Measurements from ENCODE around the gene SMCHD1. TPM values are rescaled to one million over a fixed set of nuclear protein-coding genes. Genes with fewer than 3 reads are reported as not detected.

SMCHD1 gene
- total and polyA plus RNA-seq, 10 of the 15 experiments (the other 5 are each of a cell fraction or from before 2014, with no cell fraction given), result 6.0 to 110 (median 48.0) TPM

- Histone ChIP-seq H3K4me1 (ENCODE audit: control insufficient read depth, insufficient read depth, low read length) (no peaks in the 10 kb centered on the region), H3K9ac (ENCODE audit: control insufficient read depth, insufficient read depth, low read length) (no peak overlapping the region), H3K27me3 (replicated peaks in 1 of 2; ENCODE audit: control insufficient read depth in 2 of 2, insufficient read depth in 2 of 2, low read length in 1 of 2) (no peaks in the 10 kb centered on the region), H3K4me3 (no peak overlapping the region), H3K9me3 (replicated peaks; ENCODE audit: control insufficient read depth, insufficient read depth, low read length) (no peaks in the 10 kb centered on the region), H3K27ac (ENCODE audit: control insufficient read depth, insufficient read depth) (no peak overlapping the region), H3K36me3 (ENCODE audit: control insufficient read depth in 2 of 2, insufficient read depth in 2 of 2, low read length in 1 of 2) (peaks cover 5 to 30% of the 10 kb centered on the region in 2 experiments), H4K20me1 (ENCODE audit: control insufficient read depth, insufficient read depth) (no peaks in the 10 kb centered on the region), H2AFZ (ENCODE audit: control insufficient read depth, low read depth, low read length) (no peak overlapping the region), H3K79me2 (ENCODE audit: control insufficient read depth, insufficient read depth, low read length) (no peaks in the 10 kb centered on the region; the same call in none of the 2 replicates), H3K4me2 (ENCODE audit: control insufficient read depth, insufficient read depth) (no peak overlapping the region)
- BruUV-seq (replicated peaks), result no TSS peak
- ChIA-PET SMC1A (ENCODE audit: uncharacterized antibody, unreplicated experiment) (interaction anchor here (1.2 to 1.3 kb wide), 3 partner anchors 13 to 34 kb away, joined by 3 to 4 read pairs (median 3); no protein-coding TSS in a partner anchor), RAD21 (ENCODE audit: unreplicated experiment) (interaction anchor here (0.6 to 1.2 kb wide), 2 partner anchors 27 to 101 kb away, joined by 3 read pairs; no protein-coding TSS in a partner anchor), CTCF (interaction anchor here (0.6 to 2.7 kb wide), 2 partner anchors 13 to 579 kb away, joined by 3 to 13 read pairs; no protein-coding TSS in a partner anchor), POLR2A (no interaction called here)
- no peak for DNase-seq (ENCODE audit: low read depth, low spot score)
- in situ Hi-C loops (cut with MboI), result no loop called here
- TF ChIP-seq NRF1 (conservative IDR thresholded peaks at IDR 0.05; ENCODE audit: low read depth, low read length), result no peak
- no peak for TF ChIP-seq ATF7 (IDR thresholded peaks at IDR 0.05; ENCODE audit: low read depth)
- TF ChIP-seq, protein P1, sequence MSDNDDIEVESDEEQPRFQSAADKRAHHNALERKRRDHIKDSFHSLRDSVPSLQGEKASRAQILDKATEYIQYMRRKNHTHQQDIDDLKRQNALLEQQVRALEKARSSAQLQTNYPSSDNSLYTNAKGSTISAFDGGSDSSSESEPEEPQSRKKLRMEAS (IDR thresholded peaks at IDR 0.05; ENCODE audit: low read depth, low read length), result no peak
- no peak for TF ChIP-seq SMAD1 (IDR thresholded peaks at IDR 0.05; ENCODE audit: low read depth, partially characterized antibody)
- TF ChIP-seq PML (IDR thresholded peaks at IDR 0.05; ENCODE audit: low read length), result no peak
- TF ChIP-seq RCOR1 (conservative IDR thresholded peaks at IDR 0.05; ENCODE audit: low read depth, low read length), result no peak
- no peak for TF ChIP-seq YY1 (IDR thresholded peaks at IDR 0.05; ENCODE audit: low read depth, low read length)
- TF ChIP-seq DPF2 (IDR thresholded peaks at IDR 0.05), result no peak
- WGBS (ENCODE audit: insufficient coverage, insufficient replicate concordance, low lambda C conversion rate, missing lambda C conversion rate), result 78% methylated on average over 6 of the region's 6 CpGs
- intact Hi-C loops (cut with micrococcal nuclease; ENCODE audit: unreplicated experiment), result no loop called here
- no peak for ATAC-seq
- FAIRE-seq, result no peak
Observed at GRCh38 chr18:2706903-2707302, 51.4 kb downstream of the SMCHD1 start.
